GM21529 (cell line): ENCODE results near the gene EEF1G.

Experiments used
- ATAC-seq: cut with Tn5 transposase; IDR thresholded peaks from one replicate; pipeline ENCODE4 v1.9.1; 2021; ENCODE audit not compliant: unreplicated experiment

EEF1G gene

GRCh38 chr11:62542111-62542745 is 31.5 kb downstream of the EEF1G start:
- no peak for ATAC-seq

DNA sequence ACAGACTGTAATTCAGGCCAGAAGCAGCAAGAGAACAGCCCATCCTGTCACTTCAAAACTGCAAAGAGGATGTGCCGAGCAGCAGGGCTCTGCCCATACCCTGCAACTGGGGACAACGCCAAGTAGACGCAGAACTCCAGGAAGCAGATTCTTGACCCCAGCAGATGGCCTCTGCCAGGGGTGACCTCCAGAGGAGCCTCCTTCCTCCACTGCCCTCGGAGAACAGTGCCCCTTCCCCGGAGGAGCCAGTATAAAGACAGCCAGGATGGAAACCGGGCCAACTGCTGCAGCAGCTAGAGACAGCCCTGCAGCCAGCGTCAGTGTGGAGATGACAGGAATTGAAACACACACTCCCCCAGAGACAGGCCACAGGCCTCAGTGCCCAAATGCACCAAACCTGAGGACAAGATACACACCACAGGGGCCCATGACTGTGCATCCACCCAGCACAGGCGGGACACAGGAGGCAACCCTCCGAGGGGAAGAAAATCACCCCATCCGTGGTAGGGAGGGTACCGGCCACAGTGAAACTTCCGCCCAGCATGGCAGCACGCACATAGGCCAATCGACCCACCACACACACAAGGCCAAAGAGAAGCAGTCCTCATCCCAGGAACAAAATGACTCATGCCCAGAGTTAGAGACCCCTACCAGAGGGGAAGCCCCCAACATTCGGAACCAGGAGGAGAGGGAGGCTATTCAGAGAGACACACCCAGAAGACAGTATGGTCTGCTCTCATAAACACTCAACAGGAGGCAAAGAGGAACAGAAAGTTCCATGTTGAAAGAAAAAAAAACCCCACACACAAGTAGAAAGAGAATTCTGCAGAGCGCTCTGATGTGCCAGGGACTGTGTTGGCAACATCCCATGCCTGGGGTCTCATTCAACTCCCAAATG is 32.6 kb downstream of the EEF1G start:
- peak; percentile 48 for ATAC-seq

- no peak for ATAC-seq
Measured at GRCh38 chr11:62539238-62539925, 34.3 kb downstream of the EEF1G start.

- no peak for ATAC-seq
Measured at GRCh38 chr11:62538470-62539237, 35.0 kb downstream of the EEF1G start.

- ATAC-seq, result no peak
Measured at GRCh38 chr11:62536301-62536957, 37.3 kb downstream of the EEF1G start.

- ATAC-seq, result no peak
Measured at GRCh38 chr11:62535802-62536201, 37.9 kb downstream of the EEF1G start.

DNA sequence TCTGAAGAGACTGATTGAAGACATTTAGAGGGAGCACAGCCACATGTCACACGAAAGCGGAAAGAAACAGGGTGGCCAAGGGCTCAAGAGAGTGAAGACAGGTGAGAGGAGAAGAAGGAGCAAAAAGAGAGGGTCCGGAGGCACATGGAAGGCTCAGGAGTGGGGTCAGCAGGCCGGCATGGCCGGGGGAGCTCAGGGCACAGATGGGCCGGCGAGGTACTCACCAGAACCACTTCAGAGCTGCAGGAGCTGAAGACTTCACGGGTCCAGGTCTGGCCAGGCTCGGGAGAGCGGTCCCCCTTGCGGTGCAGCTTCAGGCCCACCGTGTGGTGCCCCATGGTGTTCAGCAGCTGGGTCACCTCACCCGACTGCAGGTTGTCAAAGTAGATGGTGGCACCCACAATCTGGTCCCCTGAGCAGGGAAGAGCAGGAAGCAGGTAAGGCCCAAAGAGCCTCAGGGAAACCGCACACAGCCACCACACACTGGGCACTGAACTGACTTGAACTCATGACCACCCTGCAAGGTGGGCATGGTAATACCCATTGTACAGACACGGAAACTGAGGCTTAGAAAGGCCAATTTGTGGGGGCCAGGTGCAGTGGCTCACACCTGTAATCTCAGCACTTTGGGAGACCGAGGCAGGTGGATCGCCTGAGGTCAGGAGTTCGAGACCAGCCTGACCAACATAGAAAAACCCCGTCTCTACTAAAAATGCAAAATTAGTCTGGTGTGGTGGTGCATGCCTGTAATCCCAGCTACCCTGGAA is 38.7 kb downstream of the EEF1G start:
- ATAC-seq, result no peak

DNA sequence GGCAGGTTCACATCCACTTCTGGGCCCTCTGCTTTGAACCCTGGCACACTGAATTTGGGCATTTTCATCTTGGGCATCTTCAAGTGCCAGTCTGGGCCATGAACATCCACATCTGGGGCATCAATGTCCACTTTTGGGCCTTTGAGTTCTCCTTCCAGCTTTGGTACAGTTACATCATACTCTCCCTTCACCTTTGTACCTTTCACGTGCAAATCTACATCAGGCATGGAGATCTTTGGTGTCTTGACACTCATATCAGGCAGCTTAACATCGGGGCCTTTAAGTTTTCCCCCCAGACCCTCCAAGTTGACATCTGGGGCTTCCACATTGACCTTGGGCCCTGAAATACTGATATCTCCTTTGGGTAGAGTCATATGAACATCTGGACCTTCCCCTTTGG is 41.6 kb downstream of the EEF1G start:
- ATAC-seq, result no peak

DNA sequence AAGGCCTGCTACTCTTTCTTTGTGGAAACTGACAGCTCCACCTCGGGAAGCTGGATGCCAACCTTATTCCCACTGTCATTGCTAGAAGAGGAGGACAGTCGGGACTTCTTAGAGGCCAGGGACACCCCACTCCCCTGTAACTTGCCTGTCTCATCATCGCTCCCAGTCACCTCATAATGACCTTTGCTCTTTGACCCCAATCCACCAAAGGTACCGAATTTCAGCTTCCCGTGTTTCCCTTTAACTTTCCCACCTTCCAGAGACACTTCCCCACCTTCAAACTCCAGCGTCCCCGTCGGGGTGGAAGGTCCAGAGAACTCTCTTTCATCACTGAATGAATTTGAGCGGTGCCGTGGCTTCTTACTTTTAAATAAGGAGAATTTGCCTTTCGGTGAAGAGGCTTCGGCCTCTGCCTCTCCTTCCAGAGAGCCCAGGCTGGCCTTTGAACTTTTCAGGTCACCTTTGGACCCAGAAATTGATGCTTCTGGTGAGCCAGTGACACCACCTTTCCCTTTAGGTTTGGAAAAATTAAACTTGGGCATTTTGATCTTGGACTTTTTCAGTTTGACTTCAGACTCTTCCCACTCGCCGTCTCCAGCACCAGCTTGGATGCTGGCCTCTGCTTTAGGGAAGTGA is 56.8 kb downstream of the EEF1G start:
- ATAC-seq, result no peak

DNA sequence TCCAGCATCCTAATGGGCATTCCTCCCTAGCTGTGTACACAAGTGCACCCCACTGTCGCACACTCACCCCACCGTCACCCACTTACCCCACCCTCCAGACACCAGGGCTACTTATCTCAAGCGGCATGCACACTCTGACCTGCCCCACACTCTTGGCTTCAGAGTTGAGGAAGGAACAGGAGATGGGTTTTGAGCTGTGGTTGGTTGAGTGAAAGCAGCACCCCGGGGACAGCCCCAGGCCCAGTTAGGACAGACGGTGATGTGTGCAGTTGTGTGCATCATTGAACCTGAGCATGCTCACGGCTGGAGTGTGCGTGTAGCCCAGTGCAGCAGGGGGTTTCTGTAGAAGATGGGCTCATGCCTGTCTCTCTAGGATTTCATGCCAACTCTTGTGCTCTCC is 59.5 kb downstream of the EEF1G start:
- no peak for ATAC-seq

- no peak for ATAC-seq
Measured at GRCh38 chr11:62513626-62514025, 60.1 kb downstream of the EEF1G start.

GRCh38 chr11:62512961-62513360 is 60.7 kb downstream of the EEF1G start:
- no peak for ATAC-seq
